Hepatocyte (in vitro differentiated cells): ENCODE results near the gene INTS15. TPM values are rescaled to one million over a fixed set of nuclear protein-coding genes. Genes with fewer than 3 reads are reported as not detected.

Source experiments
- DNase-seq: peaks from one replicate; pipeline ENCODE4 v3.0.0-alpha.2; 2016; ENCODE audit warnings: low spot score
- H2AFZ ChIP-seq: fragments of 200-600 bp; sonication (generic); 2 replicates; pipeline ENCODE4 v1.6.0; 2016; ENCODE audit warnings: antibody characterized with exemption, mild to moderate bottlenecking
- H3K27ac ChIP-seq: fragments of 200-600 bp; sonication (generic); 2 replicates; pipeline ENCODE4 v1.5.1; 2016; ENCODE audit warnings: mild to moderate bottlenecking
- H3K27me3 ChIP-seq: fragments of 200-600 bp; sonication (generic); 2 replicates; pipeline ENCODE4 v1.6.1; 2016
- H3K36me3 ChIP-seq: fragments of 200-600 bp; sonication (generic); replicated peaks from 2 replicates; pipeline ENCODE4 v1.5.1; 2016; ENCODE audit warnings: low read depth; ENCODE audit not compliant: insufficient read depth
- H3K4me1 ChIP-seq: fragments of 200-600 bp; sonication (generic); 2 replicates; pipeline ENCODE4 v1.5.1; 2016; ENCODE audit warnings: mild to moderate bottlenecking, moderate library complexity; ENCODE audit not compliant: insufficient read depth
- H3K4me2 ChIP-seq: fragments of 200-600 bp; sonication (generic); 2 replicates; pipeline ENCODE4 v1.6.0; 2016
- H3K4me3 ChIP-seq: fragments of 200-600 bp; sonication (generic); 2 replicates; pipeline ENCODE4 v1.5.1; 2016; ENCODE audit warnings: mild to moderate bottlenecking
- H3K79me2 ChIP-seq: fragments of 200-600 bp; sonication (generic); 2 replicates; pipeline ENCODE4 v1.6.0; 2017; ENCODE audit warnings: mild to moderate bottlenecking
- H3K9me2 ChIP-seq: fragments of 200-600 bp; sonication (generic); replicated peaks from 2 replicates; pipeline ENCODE4 v1.6.0; 2017; ENCODE audit warnings: mild to moderate bottlenecking; ENCODE audit not compliant: insufficient read depth
- H3K9me3 ChIP-seq: fragments of 200-600 bp; sonication (generic); 2 replicates; pipeline ENCODE4 v1.5.1; 2016; ENCODE audit warnings: low read depth, mild to moderate bottlenecking
- H4K20me1 ChIP-seq: fragments of 200-600 bp; sonication (generic); 2 replicates; pipeline ENCODE4 v1.6.0; 2016; ENCODE audit warnings: mild to moderate bottlenecking; ENCODE audit not compliant: insufficient read depth, poor library complexity, severe bottlenecking
- CTCF ChIP-seq: fragments of 200-600 bp; sonication (generic); IDR thresholded peaks from 2 replicates; pipeline ENCODE4 v1.5.1; 2016; ENCODE audit warnings: antibody characterized with exemption, mild to moderate bottlenecking; ENCODE audit not compliant: poor library complexity
- EZH2 ChIP-seq: fragments of 200-600 bp; sonication (generic); IDR thresholded peaks from 2 replicates; pipeline ENCODE4 v1.6.1; 2016; ENCODE audit warnings: antibody characterized with exemption, mild to moderate bottlenecking, borderline replicate concordance
- EZH2phosphoT487 ChIP-seq: fragments of 200-600 bp; sonication (generic); IDR thresholded peaks from one replicate; pipeline ENCODE4 v1.6.1; 2018; ENCODE audit warnings: antibody characterized with exemption, mild to moderate bottlenecking, low read depth, moderate library complexity; ENCODE audit not compliant: unreplicated experiment, severe bottlenecking
- WGBS: methylation state at CpG from one replicate; pipeline ENCODE4 v1.1.6; 2016; ENCODE audit warnings: low lambda C conversion rate; ENCODE audit errors: missing lambda C conversion rate; 5-methylcytosine and 5-hydroxymethylcytosine counted together
- polyA plus RNA-seq: library from polyadenylated mRNA; unstranded; fragments of >200 nt; fragmentation: Nextera tagmentation; extraction: Ambion mirVana; gene quantifications from 2 replicates; pipeline ENCODE4 v1.2.1, GENCODE V29; 2016
- total RNA-seq: library from RNA; depleted of rRNA; stranded (reverse); fragments of >200 nt; gene quantifications from 2 replicates; pipeline ENCODE4 v1.2.3, GENCODE V29; 2014

The INTS15 gene
- total and polyA plus RNA-seq, 2 experiments from 2014 or later, result 21.4 to 26.1 TPM

- no peak for DNase-seq
- H2AFZ ChIP-seq, result no peak overlapping the region
- no peaks in the 10 kb centered on the region for H4K20me1 ChIP-seq
- WGBS, result 98% methylated on average over 32 of the region's 32 CpGs
- H3K27ac ChIP-seq, result no peak overlapping the region
- H3K4me1 ChIP-seq, result no peaks in the 10 kb centered on the region
- H3K9me2 ChIP-seq, result no peaks in the 10 kb centered on the region
- H3K36me3 ChIP-seq, result no peaks in the 10 kb centered on the region
- H3K79me2 ChIP-seq, result no peaks in the 10 kb centered on the region
- no peaks in the 10 kb centered on the region for H3K9me3 ChIP-seq
- no peak overlapping the region for H3K4me2 ChIP-seq
- H3K27me3 ChIP-seq, result no peaks in the 10 kb centered on the region
- TF ChIP-seq CTCF (no peak), EZH2 (no peak), EZH2phosphoT487 (no peak)
- no peak overlapping the region for H3K4me3 ChIP-seq
Measured at GRCh38 chr7:6651851-6652445, 62.1 kb downstream of the INTS15 start.

GRCh38 chr7:6652446-6653011 lies 62.7 kb downstream of the INTS15 start:
- DNase-seq, result no peak
- WGBS, result over 99% methylated on average over 45 of the region's 75 CpGs
- H3K9me3 ChIP-seq, result no peaks in the 10 kb centered on the region
- no peaks in the 10 kb centered on the region for H3K4me1 ChIP-seq
- TF ChIP-seq CTCF (no peak), EZH2 (no peak)
- no peaks in the 10 kb centered on the region for H3K36me3 ChIP-seq
- H2AFZ ChIP-seq, result no peak overlapping the region
- no peaks in the 10 kb centered on the region for H3K27me3 ChIP-seq
- H3K4me2 ChIP-seq, result no peak overlapping the region
- no peaks in the 10 kb centered on the region for H4K20me1 ChIP-seq
- no peaks in the 10 kb centered on the region for H3K79me2 ChIP-seq
- H3K27ac ChIP-seq, result no peak overlapping the region
- H3K9me2 ChIP-seq, result no peaks in the 10 kb centered on the region
- H3K4me3 ChIP-seq, result no peak overlapping the region

GRCh38 chr7:6653071-6654003 lies 63.5 kb downstream of the INTS15 start:
- WGBS, result 100% methylated on average over 27 of the region's 146 CpGs

More at GRCh38 chr7:6653071-6654003, 63.5 kb downstream of the INTS15 start:
- no peak for DNase-seq
- Histone ChIP-seq H2AFZ (no peak overlapping the region), H3K9me2 (no peaks in the 10 kb centered on the region), H3K4me1 (no peaks in the 10 kb centered on the region), H3K27ac (no peak overlapping the region), H4K20me1 (no peaks in the 10 kb centered on the region), H3K36me3 (no peaks in the 10 kb centered on the region), H3K9me3 (no peaks in the 10 kb centered on the region), H3K4me2 (no peak overlapping the region), H3K4me3 (no peak overlapping the region), H3K27me3 (no peaks in the 10 kb centered on the region), H3K79me2 (no peaks in the 10 kb centered on the region)
- TF ChIP-seq EZH2 (no peak), CTCF (no peak), EZH2phosphoT487 (no peak)
